Stomach smooth muscle (tissue), 2 donors: ENCODE results near the gene CPNE4.

ENCODE experiments used
- H3K27ac ChIP-seq: one replicate; pipeline ENCODE4 v1.7.0; 2013; ENCODE audit warnings: mild to moderate bottlenecking, low read length, inconsistent platforms
- H3K27me3 ChIP-seq, 2 donors: one replicate each; pipeline ENCODE4 v1.7.0; 2013; ENCODE audit warnings: low read length in 2 of 2; ENCODE audit not compliant: insufficient read depth in 2 of 2, control insufficient read depth in 1 of 2
- H3K36me3 ChIP-seq, 2 donors: one replicate each; pipeline ENCODE4 v1.7.0; 2013; ENCODE audit warnings: low read length in 2 of 2; ENCODE audit not compliant: control insufficient read depth in 2 of 2, insufficient read depth in 2 of 2
- H3K4me1 ChIP-seq: one replicate; pipeline ENCODE4 v1.7.0; 2013; ENCODE audit warnings: low read length; ENCODE audit not compliant: control insufficient read depth, insufficient read depth
- H3K4me3 ChIP-seq, 2 donors: one replicate each; pipeline ENCODE4 v1.7.0; 2013; ENCODE audit warnings: low read length in 2 of 2
- H3K9ac ChIP-seq, 2 donors: one replicate each; pipeline ENCODE4 v1.7.0; 2013; ENCODE audit warnings: low read length in 2 of 2, mild to moderate bottlenecking in 1 of 2
- H3K9me3 ChIP-seq, 2 donors: one replicate each; pipeline ENCODE4 v1.7.0; 2013; ENCODE audit warnings: low read length in 2 of 2; ENCODE audit not compliant: control insufficient read depth in 2 of 2
- donor health status: healthy.
- donor health status: Pancreatic carcinoma.

CPNE4 gene

DNA sequence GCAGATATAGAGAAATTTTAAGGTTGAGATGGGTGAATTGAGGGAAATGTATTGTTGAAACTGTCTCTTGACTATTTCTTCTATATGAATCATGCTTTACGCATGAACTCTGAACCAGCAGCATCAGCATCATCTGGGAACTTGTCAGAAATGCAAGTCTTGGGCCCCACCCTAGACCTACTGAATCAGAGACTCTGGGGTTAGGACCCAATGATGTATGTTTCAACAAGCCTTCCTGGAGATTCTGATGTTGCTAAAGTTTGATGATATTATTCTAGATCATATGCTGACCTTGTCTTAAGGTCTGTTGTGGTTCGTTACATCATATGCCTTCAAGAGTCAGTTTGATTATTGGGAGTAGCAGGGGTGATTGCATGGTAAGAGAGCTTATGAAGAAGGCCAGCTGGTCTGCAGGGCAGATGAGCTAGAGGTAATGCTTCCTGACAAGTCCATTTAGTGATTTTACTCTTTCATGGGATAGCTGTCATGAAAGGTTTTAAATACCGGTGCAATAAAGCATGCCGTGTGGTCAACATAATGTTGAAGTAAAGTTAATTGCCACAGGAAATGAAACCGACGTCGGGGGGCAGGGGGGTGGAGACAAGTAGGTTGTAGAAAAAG lies 379.6 kb downstream of the CPNE4 start:
- Histone ChIP-seq H3K36me3 (no peaks in the 10 kb centered on the region), H3K27me3 (no peaks in the 10 kb centered on the region), H3K4me1 (no peaks in the 10 kb centered on the region), H3K9me3 (no peaks in the 10 kb centered on the region), H3K9ac (no peak overlapping the region), H3K27ac (no peak overlapping the region), H3K4me3 (no peak overlapping the region)

DNA sequence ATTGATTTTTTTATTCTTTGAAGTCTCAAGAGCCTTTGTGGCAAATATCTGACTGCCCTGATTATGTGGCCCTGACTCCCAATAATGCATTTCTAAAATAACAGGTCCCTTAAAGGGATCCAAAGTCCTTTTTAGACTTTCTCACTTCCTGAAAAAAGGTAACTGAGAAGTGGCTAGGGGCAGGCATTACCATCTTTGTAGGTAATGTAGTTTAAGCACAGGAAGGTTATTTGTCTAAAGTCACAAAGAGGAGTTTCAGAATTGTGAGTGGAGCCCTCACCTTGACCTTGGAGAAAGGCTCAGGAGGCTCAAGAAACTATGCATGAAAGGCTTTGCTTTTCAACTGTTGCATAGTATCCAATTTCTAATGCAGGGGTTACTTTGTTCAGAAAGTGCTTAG lies 389.2 kb downstream of the CPNE4 start:
- no peak overlapping the region for H3K9ac ChIP-seq
- no peaks in the 10 kb centered on the region for H3K9me3 ChIP-seq
- no peaks in the 10 kb centered on the region for H3K4me1 ChIP-seq
- no peak overlapping the region for H3K27ac ChIP-seq
- H3K4me3 ChIP-seq, result no peak overlapping the region
- H3K36me3 ChIP-seq, result no peaks in the 10 kb centered on the region
- no peaks in the 10 kb centered on the region for H3K27me3 ChIP-seq

DNA sequence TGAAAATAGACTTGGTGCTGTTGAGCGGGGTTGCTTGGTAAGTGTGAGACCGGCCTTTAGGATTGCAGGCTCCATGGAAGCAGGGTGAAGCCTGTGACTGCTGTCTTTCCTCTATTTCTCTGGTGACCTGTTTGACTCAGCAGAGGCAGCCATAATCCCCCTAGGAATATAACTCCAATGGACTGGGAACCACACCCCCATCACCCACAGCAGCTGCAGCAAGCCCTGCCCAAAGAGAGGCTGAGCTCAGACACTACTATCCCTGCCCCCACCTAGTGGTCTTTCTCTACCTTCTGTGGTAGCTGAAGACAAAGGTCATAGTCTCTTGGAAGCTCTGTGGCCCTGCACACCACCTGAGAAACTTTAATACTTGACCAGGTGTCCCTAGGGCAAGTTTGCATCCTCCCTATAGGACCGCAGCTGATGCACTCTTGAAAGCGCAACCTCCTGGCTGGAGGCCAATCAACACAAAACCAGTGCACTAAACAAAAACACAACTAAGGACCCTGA lies 398.5 kb downstream of the CPNE4 start:
- H3K9ac ChIP-seq, result no peak overlapping the region
- H3K4me1 ChIP-seq, result no peaks in the 10 kb centered on the region
- H3K27me3 ChIP-seq, result no peaks in the 10 kb centered on the region
- no peak overlapping the region for H3K27ac ChIP-seq
- H3K4me3 ChIP-seq, result no peak overlapping the region
- H3K9me3 ChIP-seq, result no peaks in the 10 kb centered on the region
- no peaks in the 10 kb centered on the region for H3K36me3 ChIP-seq

- Histone ChIP-seq H3K9ac (no peak overlapping the region), H3K36me3 (no peaks in the 10 kb centered on the region), H3K27ac (no peak overlapping the region), H3K4me3 (no peak overlapping the region), H3K9me3 (no peaks in the 10 kb centered on the region), H3K4me1 (no peaks in the 10 kb centered on the region), H3K27me3 (no peaks in the 10 kb centered on the region)
These were observed 404.0 kb downstream of the CPNE4 start for GRCh38 chr3:131630807-131631206.

GRCh38 chr3:131630097-131630496 lies 404.7 kb downstream of the CPNE4 start:
- no peaks in the 10 kb centered on the region for H3K4me1 ChIP-seq
- no peaks in the 10 kb centered on the region for H3K36me3 ChIP-seq
- H3K27ac ChIP-seq, result no peak overlapping the region
- no peaks in the 10 kb centered on the region for H3K9me3 ChIP-seq
- H3K9ac ChIP-seq, result no peak overlapping the region
- no peaks in the 10 kb centered on the region for H3K27me3 ChIP-seq
- H3K4me3 ChIP-seq, result no peak overlapping the region

- Histone ChIP-seq H3K9ac (no peak overlapping the region), H3K4me1 (no peaks in the 10 kb centered on the region), H3K4me3 (no peak overlapping the region), H3K27ac (no peak overlapping the region), H3K27me3 (no peaks in the 10 kb centered on the region), H3K36me3 (no peaks in the 10 kb centered on the region), H3K9me3 (no peaks in the 10 kb centered on the region)
These were observed 411.4 kb downstream of the CPNE4 start for GRCh38 chr3:131623431-131623830.

- no peaks in the 10 kb centered on the region for H3K36me3 ChIP-seq
- H3K4me1 ChIP-seq, result no peaks in the 10 kb centered on the region
- no peak overlapping the region for H3K4me3 ChIP-seq
- no peaks in the 10 kb centered on the region for H3K9me3 ChIP-seq
- H3K27me3 ChIP-seq, result no peaks in the 10 kb centered on the region
- no peak overlapping the region for H3K9ac ChIP-seq
- H3K27ac ChIP-seq, result no peak overlapping the region
These were observed 412.1 kb downstream of the CPNE4 start for GRCh38 chr3:131622726-131623125.

- Histone ChIP-seq H3K4me3 (no peak overlapping the region), H3K36me3 (no peaks in the 10 kb centered on the region), H3K4me1 (no peaks in the 10 kb centered on the region), H3K9ac (no peak overlapping the region), H3K9me3 (no peaks in the 10 kb centered on the region), H3K27ac (no peak overlapping the region), H3K27me3 (no peaks in the 10 kb centered on the region)
These were observed 413.8 kb downstream of the CPNE4 start for GRCh38 chr3:131620977-131621376.

DNA sequence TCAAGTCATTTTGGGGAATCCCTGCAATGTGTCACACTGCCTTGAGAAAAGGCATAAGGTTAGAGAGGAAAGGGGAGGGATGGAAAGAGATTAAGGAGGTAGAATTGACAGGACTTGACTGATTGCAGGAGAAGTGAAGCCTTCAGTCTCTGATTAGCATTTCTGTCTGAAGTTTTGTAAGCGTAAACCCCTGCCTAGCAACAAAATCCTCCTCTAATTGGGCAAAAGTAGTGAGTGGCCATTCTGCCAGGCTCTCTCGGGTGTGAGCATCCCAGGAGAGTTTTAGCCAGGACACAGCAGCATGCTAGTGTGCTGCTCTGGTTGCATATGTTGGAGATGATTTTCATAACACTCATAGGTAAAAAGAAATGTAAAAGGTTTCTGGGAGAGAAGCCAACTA lies 415.0 kb downstream of the CPNE4 start:
- H3K36me3 ChIP-seq, result no peaks in the 10 kb centered on the region
- H3K9ac ChIP-seq, result no peak overlapping the region
- no peak overlapping the region for H3K4me3 ChIP-seq
- H3K4me1 ChIP-seq, result no peaks in the 10 kb centered on the region
- H3K9me3 ChIP-seq, result no peaks in the 10 kb centered on the region
- no peaks in the 10 kb centered on the region for H3K27me3 ChIP-seq
- no peak overlapping the region for H3K27ac ChIP-seq

DNA sequence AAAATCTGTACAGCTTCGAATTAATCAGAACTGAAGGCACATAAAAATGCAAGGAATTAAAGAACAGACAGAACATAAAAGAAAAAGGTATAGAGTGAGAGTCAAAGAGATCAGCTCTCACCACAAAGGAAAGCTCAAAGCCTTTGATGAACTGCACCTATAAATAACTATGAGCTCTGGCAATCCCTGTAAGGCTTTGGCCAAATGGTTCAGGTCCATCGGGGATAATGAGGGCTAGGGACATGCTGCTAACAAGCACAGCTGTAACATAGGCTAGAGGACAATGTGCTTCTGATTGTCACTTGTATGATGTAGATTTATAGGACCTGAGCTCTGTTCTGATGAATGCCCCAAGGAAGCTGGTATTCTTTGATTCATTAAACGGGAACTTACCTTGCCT lies 418.1 kb downstream of the CPNE4 start:
- no peak overlapping the region for H3K4me3 ChIP-seq
- no peaks in the 10 kb centered on the region for H3K36me3 ChIP-seq
- no peaks in the 10 kb centered on the region for H3K27me3 ChIP-seq
- H3K9me3 ChIP-seq, result no peaks in the 10 kb centered on the region
- no peak overlapping the region for H3K27ac ChIP-seq
- no peaks in the 10 kb centered on the region for H3K4me1 ChIP-seq
- H3K9ac ChIP-seq, result no peak overlapping the region

DNA sequence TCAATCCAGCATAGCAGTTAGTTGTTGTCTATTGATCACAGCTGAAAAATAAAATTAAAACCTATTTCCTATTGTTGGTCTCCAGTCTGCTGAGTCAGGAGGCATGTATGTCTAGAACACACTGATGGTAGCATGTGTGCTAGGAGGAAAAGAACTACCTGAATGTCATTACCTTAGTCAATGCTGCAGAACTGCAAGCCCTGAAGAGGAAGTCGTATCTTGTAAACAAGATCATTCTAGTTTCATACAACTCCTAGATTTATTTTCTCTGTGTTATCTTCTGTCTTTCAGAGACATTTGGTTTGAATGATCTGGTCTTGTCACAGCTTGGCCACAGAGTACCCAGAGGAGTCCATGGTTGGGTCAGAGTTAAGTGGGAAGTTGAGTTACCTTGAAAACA lies 422.1 kb downstream of the CPNE4 start:
- H3K9ac ChIP-seq, result no peak overlapping the region
- no peaks in the 10 kb centered on the region for H3K4me1 ChIP-seq
- no peak overlapping the region for H3K4me3 ChIP-seq
- H3K27ac ChIP-seq, result no peak overlapping the region
- H3K36me3 ChIP-seq, result no peaks in the 10 kb centered on the region
- no peaks in the 10 kb centered on the region for H3K9me3 ChIP-seq
- H3K27me3 ChIP-seq, result no peaks in the 10 kb centered on the region
